HG03103 (cell line): ENCODE results near the gene NRIP1.

ENCODE experiments used
- ATAC-seq: cut with Tn5 transposase; IDR thresholded peaks from one replicate; pipeline ENCODE4 v1.9.1; 2021; ENCODE audit warnings: low read depth; ENCODE audit not compliant: unreplicated experiment

Gene NRIP1

DNA sequence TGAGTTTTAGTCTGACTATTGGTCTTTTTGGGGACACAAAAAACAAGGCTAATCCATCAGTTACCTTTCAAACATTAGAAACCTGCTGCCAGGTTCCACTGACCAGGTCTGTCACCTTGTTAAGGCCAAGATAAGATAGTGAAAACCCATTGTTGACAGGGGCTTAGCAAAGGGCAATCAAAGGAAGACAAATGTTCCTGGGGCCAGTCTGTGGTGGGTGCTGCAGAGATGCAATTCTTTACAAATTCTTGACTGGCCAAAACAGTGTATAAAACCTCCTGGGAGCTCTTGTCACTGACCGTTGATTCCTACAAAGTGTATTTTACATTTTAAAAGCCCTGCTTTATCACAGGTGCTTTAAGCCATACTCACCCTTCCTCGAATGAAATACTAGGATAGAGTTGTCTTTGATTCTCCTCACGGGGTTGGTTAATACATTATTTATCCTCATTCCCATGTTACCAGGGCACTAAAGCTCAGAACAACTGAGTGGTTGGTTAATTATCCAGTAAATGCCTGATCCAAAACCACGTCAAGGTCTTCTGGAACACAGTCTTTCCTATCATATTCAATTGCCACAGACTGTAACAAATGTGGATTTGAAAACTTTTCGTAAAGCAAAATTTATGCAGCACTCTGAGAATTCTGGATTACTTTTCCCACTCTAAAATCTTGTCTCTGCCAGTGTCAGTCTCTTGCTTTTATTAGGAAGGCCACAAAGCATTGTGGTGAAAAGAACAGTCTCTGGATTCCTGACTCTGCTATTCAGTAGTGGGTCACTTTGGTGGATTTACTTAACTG, 77.2 kb downstream of the NRIP1 start:
- ATAC-seq, result no peak

DNA sequence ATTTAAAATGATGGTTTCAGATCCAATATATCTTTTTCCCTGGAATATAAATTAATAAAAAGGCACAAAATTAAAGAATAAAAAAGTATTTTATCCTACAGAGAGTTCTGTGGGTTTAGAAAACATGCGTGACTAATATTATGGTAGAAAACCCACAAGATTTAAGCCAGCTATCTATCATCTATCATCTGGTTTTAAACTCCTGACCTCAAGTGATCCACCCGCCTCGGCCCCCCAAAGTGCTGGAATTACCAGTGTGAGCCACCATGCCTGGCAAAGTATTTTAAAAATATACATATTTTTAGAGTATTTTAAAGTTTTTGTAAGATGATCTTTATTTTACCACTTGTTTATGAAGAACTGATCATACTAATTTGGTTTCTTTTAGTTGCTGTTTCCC, 79.5 kb downstream of the NRIP1 start:
- ATAC-seq, result no peak

DNA sequence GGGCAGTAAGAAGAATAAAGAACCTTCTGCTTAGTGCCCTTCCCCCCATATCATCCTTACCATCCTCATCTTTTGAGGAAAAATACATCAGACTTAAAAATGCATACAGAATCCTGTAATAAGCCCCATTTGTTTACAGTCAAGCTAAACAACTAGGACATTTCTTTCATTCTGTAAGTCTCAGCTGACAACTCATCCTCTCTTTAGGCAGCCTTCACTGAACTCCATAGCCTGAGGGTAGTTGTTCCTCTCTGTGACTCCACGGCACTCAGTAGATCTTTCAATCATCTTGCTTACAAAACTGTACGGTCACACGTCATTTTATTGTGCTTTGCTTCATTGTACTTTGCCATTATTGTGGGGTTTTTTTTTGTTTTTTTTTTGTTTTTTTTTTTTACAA, 82.5 kb downstream of the NRIP1 start:
- no peak for ATAC-seq

DNA sequence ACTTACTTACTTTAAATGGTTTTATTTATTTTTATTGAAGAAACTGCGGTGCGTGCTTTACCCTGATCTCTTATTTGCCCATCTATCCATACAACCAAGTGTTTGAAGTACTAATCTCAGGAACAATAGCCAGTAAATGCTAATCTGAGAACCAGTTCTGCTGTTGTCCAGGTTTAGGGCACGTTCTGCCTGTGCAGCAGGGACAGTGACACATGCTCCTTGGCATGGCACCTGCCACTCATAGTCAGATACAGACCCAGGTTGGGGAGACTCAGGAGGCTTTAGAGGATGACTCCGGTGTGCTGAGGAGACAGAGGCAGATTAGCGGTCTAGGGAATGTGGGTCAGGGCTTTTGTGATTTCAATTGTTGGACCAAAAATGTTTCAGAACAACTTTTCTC, 83.6 kb downstream of the NRIP1 start:
- no peak for ATAC-seq

DNA sequence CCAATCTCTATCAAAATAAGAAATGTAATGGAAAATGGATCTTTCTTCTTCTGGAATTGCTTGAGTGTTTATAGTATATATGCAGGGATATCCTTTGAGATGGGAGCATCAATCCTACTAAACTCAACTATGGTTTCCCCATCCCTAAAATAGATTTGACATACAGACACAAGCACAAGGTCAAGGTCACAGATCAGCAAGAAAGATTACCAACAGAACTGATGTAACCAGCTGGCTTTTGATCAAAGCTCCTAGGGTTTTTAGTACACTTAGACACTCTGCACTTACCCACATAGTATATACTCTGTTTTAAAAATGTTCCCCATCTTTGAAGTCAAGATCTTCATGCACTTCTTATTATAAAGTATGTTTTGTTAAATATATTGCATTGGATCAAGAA, 85.5 kb downstream of the NRIP1 start:
- ATAC-seq, result no peak

DNA sequence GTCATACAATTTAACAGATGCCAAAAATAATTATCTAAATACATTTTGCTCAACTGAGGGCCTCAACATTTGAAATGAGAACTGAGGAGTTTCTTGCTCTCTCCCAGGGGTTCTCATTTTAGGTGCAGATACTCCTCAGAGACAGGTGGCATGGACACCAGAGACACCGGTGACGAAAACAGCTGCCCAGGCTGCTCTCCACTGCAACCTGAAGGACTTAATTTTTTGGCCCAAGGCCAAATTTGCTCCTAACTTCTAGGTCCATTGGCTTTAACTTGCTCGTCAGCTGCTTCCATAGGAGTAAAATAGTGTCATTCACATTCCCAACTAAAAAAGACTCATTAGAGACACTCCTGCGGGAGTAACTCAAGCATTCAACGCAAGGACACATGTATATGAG, 87.0 kb downstream of the NRIP1 start:
- ATAC-seq, result no peak

DNA sequence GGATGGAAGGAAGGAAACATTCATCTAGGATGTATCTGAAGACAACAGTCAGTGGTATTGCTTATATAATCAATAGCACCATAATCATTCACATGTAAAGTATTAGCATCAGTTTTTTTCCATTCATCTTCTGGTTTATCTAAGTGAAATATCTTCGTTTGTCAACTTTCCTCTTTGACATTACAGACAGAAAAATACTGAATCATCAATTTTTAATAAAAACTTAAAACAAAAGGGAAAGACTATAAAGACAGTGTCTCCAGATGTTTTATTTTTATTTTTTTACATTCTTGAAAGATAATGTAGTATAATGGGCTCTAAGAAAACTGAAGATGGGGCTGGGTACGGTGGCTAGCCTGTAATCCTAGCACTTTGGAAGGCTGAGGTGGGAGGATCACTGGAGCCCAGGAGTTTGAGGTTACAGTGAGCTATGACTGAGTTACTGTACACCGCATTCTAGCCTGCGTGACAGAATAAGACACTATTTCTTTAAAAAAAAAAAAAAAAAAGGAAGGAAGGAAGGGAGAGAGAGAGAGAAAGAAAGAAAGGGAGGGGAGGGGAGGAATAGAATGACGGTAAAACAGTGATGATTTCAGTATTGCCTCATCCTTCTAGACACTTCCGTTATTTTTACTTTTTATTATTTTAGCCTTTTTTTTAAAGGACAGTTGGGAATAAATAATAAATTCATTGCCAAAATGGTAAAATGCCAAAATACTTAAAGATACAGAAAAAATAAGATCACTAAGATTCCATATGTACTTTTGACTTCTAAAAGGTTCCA, 89.5 kb downstream of the NRIP1 start:
- no peak for ATAC-seq

DNA sequence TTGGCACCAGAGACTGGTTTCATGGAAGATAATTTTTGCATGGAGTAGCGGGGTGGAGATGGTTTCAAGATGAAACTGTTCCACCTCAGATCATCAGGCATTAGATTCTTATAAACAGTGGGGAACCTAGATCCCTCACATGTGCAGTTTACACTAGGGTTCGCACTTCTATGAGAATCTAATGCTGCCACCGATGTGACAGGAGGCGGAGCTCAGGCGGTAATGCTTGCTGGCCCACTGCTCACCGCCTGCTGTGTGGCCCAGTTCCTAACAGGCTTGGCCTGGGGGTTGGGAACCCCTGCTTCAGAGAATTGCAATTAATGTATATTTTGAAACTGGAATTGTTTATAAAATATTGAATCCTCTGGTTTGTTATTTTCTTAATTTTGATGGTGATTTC, 92.1 kb downstream of the NRIP1 start:
- ATAC-seq, result no peak

DNA sequence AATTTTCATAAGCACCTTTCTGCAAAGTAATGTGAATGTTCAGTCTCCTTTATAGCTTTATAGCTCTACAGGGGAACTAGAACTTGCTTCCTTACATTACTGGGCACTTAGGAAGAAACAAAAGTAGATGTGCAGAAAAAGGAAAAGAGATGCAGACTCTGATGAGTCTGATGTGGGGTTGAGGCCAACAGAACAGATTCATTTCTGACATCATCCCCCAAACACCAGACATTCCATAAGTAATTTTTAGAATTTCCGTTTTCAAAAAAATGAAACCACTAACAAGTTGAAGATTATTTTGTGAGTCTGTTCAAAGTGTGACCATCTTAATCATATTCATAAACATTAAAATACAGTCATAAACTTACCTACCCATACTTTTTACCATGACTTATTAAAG, 96.0 kb downstream of the NRIP1 start:
- ATAC-seq, result no peak

DNA sequence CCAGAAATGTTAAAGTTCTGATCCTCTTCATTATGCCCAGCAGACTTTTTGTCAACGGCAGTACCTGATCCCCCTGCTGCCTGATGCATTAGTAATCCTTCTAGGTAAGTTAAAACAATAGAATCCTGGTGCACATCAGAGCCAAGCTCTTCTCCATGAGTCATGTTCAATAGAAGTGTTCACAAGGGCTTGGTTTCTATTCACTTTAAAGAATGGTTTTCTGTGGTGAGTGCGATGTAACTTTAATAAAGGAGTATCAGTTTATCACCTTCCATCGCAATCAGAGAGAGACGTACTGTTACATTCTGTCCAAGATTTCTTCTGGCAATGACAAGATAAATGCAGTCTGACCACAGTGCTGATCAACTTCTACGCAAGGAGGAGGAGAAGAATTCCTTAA, 96.8 kb downstream of the NRIP1 start:
- ATAC-seq, result no peak

DNA sequence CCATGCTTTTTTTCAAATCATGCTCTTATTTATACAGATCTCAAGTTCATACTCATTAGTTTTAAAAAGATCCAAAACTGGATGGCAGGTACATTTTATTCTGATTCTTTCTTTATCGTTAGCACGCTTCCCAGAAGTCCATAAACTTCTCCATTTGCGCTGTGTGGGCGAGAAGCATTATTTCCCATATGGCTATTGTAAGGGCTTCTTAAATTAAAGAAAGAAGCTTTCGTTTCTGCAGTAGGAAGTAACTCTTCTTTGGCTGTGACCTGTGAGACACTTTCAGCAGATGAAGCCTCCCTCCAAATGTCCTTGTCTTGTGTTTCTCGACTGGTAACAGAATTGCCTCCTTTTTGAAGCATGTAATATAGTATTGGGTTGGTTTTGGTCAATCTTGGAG, 100.2 kb downstream of the NRIP1 start:
- no peak for ATAC-seq

DNA sequence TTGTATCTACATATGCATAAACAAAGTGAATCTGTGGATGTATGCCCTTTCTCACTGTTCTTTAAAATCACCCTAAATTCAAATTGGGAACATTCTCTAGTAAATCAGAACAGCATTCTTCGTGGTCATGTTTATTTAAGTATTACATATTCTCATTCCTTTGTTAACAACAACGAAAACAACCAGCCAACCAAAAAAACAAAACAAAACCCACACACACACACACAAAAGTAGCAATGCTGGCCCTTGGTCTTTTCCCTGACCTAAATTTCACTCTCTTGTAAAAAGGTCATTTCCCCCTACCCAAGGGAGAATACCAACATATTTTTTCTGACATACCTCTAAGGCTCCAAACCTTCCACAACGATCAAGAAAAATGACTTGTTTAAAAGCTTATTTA, 102.6 kb downstream of the NRIP1 start:
- no peak for ATAC-seq

DNA sequence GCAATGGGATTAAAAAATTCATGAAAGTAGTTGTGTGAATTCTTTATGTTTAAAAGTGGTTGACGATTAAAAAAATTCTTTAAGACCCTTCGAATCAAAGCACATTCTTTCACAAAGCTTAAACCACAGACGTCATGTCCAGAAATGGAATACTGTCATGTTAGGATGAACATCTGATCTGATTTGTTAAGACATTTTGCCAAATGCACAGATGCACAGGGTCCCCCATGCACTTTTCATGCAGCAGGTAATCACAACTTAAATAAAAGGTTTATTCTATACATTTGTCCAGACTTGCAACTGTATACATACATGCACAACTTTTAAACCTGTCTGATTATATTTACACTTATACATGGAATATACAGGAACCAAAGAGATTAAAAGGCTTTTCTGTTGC, 103.3 kb downstream of the NRIP1 start:
- ATAC-seq, result no peak

DNA sequence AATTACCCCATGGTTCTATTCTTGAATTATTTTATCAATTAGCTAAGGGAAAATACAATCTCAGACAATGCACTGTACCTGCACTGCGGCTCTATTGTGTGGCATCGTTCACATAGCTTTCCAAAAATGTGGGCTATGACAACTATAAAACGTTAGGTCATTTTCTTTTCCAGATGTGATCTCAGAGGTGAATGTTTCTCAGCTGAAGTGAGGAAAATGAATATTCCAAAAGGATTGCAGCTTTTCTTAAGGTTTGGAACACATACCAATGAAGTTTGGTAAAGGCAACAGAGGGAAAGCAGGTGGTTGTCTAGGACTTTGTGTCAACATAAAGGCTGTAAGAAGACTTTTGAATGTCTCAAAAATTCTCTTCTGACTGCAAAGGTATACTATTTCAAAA, 105.5 kb downstream of the NRIP1 start:
- ATAC-seq, result no peak

DNA sequence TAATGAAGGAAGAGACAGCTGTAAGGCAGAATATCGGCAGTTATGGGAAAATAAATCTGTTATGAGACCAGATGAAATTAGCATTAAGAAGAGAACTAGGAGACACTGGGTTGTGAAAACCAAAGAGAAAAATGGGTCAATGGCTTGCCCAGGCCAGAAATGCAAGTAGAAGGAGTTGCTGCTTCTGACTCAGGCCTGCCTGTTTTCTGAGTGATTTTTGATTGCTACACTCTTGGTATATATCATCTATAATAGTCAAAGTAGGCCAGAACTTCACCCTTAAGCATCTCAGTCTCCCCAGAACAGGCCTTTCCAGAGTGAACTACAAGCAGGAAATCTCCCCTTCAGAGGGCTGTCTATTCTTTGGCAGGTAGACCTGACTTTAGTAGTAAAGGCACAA, 107.0 kb downstream of the NRIP1 start:
- no peak for ATAC-seq

DNA sequence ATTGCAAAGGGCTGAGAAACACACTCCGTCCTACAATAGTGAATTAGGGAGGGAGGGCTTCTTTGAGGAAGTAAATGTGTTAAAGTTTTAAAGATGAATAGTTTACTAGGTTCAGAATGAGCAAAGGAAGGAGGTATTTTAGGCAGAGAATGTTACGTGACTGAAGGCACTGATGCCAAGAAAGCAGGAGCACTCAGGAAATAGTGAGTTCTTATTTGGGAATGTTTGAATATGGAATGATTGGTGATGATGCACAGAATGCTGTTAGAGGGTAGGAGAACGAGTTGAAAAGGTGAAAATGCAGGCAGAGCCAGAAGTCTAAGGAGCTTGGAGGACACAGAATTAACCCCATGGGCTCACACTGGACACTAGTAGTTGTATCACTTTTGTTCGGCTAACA, 108.0 kb downstream of the NRIP1 start:
- no peak for ATAC-seq

DNA sequence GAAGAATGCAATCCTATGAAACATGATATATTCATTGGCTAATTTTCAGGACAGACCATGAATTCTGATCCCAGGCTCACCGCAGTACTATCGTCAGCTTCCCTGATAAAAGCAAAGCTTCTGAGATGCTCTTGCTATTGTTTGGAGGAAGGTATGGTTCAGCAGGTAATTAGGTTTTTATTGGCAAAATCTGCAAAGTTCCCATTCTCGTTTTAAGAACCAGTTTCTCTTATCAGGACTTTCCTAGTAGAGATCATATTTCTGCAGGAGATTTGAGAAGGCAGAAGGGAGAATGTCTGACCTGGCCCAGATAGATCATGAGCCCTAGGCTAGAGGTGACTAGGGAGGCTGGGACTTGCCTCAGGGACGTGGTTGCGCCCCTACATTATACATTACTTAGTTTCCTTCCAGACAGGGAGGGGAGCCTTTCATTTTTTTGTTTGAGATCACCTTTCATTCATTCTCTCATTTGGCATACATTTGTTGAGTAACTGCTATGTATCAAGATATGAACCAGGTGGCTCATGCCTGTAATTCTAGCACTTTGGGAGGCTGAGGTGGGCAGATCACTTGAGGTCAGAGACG, 108.8 kb downstream of the NRIP1 start:
- ATAC-seq, result no peak

DNA sequence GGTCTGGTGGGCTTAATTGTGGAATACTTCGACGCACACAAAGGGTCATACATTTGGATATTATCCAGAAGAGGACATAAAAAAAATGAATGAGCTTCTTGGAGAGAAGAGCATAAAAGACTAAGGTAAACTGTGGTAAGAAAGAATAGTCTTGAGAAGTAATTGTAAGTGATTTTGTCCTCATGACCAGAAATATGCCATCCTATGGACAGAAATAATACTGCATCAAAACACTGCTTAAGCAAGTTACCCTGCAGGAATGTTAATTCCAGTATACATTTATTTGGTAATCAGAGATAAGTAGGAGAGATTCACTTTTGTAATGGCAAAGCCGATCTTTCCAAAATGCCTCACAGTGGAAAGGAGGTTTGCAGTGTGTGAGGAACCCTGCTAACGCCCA, 111.9 kb downstream of the NRIP1 start:
- no peak for ATAC-seq

DNA sequence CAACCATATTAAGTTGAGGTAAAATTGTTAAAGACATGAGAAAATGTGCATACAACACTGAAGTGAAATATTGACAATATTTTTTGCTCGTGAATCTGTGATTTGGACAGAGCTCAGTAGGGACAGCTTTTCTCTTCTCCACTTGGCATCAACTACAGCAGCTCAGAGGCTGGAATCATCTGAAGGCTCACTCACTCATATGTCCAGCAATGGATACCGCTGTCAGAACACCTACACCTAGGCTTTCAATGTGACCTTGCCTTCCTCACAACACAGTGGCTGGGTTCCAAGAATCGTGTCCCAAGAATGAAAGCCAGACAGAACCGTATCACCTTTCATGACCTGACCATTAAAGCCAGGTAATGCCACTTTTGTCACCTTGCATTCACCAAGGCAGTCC, 115.2 kb downstream of the NRIP1 start:
- ATAC-seq, result no peak

DNA sequence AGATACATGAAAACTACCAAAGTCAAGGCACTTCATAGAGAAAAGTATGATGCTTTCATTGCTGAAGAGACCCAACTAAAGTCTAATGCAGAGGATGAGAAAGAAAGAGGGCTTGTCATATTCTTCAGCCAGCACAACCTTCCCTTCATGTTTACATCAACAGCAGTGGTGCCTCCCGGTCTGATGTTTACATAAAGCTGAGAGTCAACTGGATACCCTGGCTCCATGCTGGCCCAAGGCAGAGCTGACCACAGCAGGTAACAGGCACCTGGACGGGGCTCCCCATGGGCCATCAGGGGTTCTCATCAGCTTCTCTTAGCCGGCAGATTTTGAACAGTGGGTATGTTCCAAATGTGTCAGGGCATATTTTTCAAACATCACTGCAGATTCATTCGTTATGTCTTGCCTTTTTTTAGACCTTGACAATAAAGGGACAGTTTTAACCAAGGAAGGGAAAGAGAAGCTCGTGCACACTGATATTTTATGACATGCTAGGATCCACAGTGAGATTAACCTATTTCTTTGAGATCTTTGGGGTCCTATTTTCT, 117.1 kb downstream of the NRIP1 start:
- ATAC-seq, result no peak

DNA sequence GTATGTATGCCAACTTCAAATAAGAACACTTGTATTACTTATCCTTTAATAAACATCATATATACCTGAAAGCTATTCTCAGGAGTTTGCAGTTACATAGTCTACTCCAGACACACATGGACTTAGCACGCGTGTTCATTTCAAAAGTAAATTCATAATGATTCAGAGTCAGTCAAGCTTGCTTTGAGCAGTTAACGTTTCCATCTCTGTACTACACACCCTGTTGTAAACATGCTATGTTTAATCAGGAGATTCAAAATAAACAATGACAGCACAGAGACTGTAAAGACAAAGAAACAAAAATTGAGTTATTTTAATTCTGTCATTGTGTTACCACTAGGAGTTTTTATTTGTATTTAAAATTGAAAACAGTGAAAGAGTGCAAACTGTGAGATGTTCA, 119.6 kb downstream of the NRIP1 start:
- ATAC-seq, result no peak

DNA sequence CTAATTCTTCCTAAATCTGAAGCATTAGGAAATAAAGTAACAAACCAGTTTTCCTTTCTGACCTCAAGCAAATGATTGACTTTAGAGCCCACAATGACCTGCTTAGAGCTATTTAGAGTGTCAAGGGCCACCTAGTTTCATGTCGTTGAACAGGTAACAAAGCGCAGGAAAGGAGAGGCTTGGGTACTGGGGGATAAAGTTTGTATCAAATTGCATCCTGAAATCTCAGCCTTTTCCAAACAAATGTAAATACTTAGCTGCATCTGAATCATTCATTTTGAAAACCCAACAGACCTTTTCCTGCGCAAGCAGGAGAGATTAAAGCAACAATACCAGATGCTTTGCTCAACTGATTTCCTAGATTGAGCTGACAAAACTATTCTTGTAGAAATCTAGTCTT, 121.2 kb downstream of the NRIP1 start:
- ATAC-seq, result no peak
